GM19025 (cell line): Measurements from ENCODE around the gene UPB1.
"Not testable (repeated sequence)": the region's sequence is repeated elsewhere in the genome, so short reads cannot be mapped to it uniquely, and the experiment has no call there.

ENCODE experiments used
- ATAC-seq: cut with Tn5 transposase; IDR thresholded peaks from one replicate; pipeline ENCODE4 v1.9.1; 2021; ENCODE audit warnings: mild to moderate bottlenecking, low read depth, moderate library complexity; ENCODE audit not compliant: unreplicated experiment

Gene UPB1

DNA sequence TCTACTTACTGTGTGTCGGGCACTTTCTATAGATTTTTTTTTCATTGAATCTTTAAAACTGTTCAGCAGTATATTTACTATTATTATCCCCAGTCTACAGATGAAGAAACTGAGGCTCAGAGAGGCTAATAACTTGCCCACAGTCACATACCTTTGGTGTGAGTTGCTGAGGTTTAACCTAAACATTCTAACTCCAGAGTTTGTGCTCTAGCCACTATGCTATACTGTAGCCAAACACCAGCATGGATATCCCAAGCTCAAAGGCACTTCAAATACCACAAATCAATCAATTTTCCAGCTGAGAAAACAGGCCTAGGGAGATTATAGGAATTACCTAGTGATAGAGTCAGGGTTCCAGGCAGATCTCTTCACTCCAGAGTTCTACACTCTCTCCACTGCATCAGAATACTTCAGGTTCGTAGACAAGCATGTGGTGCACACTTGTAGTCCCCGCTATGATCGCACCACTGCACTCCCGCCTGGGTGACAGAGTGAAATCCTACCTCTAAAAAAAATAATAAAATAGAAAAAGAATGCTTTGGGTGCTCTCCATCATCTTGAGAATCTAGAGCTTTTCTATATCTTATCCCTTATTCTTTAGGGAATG lies 20.4 kb upstream of the UPB1 start:
- no peak for ATAC-seq

DNA sequence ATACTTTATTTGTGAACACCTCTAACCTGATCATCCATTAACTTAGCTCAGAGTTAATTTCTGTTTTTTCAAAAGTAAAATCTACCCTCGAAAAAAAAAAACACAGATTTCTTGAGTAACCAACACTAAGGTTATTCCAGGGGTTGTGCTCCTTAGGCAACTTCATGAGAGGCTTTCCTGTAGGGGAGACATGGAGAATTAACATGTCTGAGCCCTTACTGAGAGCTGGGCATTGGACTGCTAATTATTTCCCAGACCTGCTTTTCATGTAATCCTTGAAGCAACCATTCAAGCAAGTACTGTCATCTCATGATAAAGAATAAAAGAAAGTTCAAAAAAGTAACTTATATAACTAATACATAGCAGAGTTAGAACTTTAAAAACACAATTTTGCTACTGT lies 13.5 kb upstream of the UPB1 start:
- no peak for ATAC-seq

DNA sequence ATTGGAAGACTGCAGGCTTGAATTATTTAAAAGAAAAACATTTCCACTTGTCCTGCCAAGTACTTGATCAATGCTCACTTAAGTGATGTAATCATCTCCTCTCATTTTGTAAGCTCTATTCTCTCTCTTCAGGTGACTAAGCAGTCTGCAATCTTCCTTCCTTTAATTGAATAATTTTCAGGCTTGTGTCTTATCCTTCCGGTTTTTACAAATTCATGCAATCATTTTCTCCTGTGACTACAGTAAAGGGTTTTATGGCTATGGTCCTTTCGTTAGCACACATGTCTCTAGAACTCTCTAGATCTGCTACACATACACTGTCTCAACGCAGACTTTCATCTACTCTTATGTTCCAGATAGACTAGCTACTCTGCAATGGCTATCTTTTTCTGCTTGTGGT lies 12.6 kb upstream of the UPB1 start:
- ATAC-seq: no peak

DNA sequence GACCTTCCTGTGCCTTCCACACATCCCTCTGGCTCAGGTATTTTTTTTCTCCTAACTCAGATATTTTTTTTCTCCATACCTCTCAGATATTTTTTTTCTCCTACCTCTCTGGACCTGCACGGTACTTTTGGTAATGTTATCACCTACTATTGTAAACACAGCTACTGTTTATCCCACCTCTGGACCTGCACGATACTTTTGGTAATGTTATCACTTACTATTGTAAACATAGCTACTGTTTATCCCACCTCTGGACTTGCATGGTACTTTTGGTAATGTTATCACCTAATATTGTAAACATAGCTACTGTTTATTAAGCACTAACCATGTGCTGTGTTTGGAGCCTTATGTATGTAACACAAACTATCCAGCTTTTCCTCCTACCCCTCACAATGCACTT lies 12.1 kb upstream of the UPB1 start:
- ATAC-seq: no peak

DNA sequence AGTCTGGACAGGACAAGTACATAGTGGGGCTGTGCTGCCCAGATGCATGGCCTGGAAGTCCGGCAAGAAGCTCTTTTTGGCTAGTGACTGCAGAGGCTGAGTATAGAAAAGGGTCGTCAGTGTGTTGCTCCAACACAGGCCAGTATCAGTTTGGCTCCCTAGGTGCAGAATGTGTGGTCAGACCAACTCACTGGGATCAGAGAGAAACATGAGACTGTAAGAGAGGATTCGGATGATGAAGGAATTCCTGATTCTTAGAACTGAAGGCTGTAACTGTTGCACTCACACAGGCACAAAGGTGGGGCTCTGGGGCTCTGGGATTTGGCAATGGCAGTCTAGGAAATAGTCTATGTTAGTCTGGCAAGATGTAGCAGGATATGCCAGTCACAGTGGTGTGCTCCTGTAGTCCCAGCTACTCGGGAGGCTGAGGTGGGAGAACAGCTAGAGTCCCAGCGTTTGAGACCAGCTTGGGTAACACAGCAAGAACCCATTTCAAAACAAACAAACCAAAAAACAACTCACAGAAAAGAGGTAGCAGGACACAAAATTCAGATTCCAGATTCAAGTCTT lies 11.1 kb upstream of the UPB1 start:
- no peak for ATAC-seq

DNA sequence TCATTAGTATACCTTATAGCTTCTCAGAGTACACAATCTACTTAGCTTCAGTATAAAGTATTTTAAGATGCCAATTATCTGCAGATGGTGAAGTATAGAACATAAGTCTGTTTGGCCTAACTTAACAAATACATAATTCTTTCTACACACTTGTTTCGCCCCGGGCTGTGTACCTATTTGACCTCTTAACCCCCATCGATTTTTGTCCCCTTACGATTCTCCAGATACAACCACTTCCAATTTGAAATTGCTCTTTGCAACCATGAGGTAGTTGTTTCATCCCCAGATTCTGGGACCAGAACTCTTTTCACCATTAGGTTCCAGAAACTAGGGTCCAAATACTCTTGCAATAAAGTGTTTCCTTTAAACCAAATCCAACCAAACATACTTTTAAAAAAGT lies 10.0 kb upstream of the UPB1 start:
- no peak for ATAC-seq

DNA sequence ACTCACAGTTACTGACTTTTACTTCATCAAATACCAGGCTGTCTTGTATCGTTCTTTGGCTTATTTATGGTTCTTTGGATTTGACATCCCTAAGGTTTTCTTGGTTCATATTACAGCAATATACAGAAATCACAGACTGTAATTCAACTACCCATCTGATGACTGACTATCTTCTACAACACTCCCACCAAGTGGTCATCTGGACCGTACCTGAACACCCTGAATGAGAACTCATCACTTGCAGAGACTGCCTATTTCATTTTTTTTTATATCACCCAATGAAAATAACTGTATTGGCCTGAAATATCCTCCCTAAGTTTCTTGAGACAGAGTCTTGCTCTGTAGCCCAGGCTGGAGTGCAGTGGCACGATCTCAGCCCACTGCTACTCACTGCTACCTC lies 9.5 kb upstream of the UPB1 start:
- ATAC-seq: no peak

DNA sequence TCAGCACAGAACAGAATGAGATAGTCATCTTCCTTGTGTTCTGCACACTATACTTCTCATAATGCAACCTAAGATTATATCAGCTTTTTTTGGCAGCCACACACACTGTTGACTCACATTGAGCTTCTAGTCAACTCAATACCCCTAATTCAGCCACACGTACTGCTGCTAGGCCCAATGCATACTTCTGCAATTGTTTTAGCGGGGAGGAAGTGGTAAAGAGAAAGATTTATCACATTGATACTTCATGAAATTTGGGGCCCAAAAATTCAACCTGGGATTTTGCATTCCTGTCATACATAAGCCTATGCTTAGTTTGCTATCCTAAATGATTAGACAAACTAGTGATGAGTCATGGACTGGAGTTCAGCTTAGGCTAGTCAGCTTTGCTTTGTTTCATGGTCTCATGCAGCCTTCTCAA lies 8.6 kb upstream of the UPB1 start:
- no peak for ATAC-seq

DNA sequence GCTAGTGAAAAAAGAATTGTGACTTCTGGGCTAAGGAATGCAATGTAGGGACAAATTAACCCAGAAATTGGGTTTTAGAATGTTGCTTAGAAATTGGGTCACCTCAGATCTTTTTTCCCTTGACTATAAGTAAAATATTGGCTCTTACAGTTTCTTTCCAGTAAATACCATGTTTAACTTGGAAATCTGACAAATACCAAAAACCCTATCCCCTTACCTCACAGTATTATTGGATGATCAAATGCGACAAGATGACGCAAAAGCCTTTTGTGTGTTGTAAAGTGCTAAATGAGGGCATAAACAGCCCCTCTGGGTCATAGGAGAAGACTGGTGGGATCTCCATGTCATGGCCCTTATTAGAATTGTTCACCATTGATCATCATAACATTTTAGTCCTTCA lies 6.1 kb upstream of the UPB1 start:
- ATAC-seq: no peak

DNA sequence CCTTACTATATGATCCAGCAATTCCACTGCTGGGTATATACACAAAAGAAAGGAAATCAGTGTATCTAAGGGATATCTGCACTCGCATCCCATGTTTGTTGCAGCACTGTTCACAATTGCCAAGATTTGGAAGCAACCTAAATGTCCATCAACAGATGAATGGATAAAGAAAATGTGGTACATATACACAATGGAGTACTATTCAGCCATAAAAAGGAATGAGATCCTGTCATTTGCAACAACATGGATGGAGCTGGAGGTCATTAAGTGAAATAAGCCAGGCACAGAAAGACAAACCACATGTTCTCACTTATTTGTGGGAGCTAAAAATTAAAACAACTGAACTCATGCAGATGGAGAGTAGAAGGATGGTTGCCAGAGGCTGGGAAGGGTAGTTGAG lies 5.7 kb upstream of the UPB1 start:
- not testable (repeated sequence) for ATAC-seq

DNA sequence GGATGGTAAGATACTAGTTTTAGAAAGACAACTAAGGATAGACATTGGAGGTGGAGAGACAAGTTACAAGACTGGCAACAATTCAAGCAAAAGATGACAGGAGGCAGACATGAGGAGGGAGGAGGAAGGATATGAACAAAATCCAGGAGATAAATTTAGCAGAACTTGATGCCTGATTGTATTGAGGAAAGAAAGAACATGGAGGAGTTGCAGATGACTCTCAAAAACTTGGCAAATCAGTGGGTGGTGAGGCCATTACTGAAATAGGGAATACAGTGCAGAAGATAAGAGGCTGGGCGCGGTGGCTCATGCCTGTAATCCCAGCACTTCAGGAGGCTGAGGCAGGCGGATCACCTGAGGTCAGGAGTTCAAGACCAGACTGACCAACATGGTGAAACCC lies 2.7 kb upstream of the UPB1 start:
- no peak for ATAC-seq

DNA sequence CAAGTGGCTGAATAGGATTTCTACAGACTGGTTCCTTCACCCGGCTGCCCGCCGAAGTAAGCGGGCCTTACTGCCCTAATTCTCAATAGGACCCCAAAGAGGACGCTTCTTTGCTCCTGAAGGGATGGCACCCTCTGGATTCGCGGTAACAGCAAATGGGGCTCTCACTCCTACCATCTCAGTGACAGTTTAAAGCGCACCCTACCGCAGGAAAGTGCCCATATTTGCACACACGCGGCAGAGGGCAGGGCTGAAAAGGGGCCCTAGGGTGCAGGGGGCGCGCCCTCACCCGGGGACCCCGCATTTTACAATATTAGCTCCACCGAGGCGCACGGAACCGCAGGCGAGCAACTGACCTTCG lies 985 bp upstream of the UPB1 start:
- ATAC-seq: no peak

DNA sequence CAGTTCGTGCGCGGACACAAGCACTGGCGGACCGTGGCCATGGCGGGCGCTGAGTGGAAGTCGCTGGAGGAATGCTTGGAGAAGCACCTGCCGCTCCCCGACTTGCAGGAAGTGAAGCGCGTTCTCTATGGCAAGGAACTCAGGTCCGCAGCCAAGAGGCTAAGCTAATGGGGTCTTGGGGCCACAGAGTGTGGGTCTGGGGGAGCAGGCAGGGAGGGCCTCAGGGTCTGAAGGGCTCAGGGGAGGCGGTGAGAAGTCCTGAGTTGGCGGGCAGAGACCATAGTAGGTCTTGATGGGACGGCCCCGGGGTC lies 188 bp downstream of the UPB1 start:
- ATAC-seq: no peak

DNA sequence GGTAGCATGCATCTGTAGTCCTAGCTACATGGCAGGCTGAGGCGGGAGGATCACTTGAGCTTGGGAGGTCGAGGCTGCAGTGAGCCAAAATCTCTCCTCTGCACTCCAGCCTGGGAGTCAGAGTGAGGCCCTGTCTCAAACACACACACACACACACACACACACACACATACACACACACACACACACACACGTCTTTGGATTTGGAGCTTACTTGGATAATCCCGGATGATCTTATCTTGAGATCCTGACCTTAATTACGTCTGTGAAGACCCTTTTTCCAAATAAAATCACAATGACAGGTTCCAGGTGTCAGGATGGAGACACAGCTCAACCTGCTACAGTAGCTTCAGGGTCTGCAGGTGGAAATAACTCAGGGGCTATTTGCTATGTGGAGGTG lies 1.1 kb downstream of the UPB1 start:
- ATAC-seq: no peak

DNA sequence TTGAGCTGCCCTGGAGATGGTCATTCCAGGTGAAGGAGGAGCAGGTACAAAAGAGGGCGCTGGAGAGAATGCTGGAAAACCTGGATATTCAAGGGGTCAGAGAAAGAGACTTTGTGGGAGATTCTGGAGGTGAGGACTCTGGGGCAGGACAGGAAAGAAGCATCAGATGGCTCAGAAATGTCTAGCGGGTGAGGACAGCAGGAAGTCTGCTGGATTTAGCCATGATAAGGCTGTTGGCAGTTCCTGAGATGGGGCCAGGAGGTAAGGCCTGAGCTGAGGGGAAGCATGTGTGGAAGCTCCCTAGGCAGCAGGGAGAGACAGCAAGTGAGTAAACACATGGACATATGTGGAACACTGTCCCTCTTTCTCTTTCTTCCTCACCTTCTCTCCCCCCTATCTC lies 1.5 kb downstream of the UPB1 start:
- no peak for ATAC-seq

DNA sequence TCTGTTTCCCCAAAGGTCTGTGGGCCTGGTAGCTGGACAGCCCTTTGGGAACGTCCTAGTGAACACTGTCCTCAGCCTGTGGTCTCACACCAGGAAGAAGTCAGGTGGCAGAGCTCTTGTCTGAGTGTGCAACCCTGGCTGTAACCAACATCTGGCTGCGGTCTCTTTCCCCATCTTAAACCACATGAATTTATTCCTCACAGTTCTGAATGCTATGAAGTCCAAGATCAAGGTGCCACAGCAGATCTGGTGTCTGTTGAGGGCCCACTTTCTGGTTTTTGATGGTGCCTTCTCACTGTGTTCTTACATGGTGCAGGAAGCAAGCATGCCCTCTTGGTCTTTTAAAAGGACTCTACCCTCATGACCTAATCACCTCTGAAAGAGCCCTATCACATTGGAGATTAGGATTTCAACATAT lies 2.7 kb downstream of the UPB1 start:
- ATAC-seq: no peak

DNA sequence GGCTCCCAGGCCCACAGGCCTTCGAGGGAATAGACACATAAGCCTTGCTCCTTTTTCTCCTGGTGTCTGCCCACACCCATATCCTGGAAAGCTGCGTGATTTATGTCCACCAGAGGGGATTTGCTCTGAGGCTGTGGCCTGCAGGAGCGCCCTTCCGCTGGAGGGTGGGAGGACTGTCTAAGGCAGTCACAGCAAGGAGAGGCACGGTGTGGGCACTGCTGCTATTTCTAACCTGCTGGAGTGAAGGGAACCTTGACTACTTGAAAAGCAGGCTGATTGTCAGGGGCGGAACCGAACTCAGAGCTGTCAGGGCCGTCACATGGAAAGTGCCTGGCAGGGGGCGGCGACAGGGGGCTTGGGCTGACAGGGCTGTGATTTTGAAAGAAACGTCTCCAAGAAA lies 3.7 kb downstream of the UPB1 start:
- no peak for ATAC-seq

DNA sequence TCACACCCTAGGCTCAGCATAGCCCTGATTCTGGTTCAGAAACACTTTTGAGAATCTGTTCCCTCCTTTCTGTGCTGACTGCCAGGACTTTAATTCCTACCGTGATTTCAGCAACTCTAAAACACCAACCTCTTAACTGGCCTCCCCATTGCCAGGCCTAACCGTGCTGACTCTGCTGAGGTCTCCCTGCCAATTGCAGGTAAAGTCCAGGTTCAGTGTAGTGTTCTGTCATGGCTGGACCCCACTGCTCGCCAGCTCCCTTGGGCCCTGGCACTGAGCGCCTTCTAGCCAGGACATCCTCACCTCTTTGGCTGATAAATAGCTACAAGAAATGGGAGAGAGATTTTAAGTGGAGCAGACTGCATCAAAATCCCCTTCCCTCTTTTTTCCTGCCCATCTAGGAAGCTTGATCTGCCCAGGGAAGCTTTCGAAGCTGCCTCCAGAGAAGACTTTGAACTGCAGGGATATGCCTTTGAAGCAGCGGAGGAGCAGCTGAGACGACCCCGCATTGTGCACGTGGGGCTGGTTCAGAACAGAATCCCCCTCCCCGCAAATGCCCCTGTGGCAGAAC lies 4.7 kb downstream of the UPB1 start:
- ATAC-seq: no peak

DNA sequence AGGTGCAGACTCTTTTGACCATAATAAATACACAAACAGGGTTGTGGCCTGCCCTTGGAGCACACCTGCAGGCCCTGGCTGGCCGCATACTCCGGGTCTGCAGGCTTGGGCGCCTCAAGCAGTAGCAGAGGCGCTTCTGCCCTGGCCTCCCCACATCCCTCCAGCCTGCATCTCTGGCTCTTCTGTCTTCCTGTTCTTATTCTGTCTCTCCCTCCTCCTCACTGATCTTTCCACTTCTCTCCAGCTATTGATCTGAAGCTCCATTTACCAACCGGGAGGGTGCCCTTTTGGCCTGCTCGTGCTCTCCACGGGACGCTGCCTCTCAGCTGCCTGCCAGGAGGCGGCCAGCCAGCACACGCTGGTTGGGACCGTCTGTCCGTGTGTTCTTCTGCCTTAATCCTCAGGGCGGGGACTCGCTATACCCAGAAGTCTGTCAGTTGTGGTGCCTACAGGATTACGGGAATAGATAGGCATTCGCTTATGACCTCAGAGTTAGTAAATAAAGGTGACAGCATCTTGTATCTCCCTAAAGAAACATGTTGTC lies 5.2 kb downstream of the UPB1 start:
- ATAC-seq: no peak

DNA sequence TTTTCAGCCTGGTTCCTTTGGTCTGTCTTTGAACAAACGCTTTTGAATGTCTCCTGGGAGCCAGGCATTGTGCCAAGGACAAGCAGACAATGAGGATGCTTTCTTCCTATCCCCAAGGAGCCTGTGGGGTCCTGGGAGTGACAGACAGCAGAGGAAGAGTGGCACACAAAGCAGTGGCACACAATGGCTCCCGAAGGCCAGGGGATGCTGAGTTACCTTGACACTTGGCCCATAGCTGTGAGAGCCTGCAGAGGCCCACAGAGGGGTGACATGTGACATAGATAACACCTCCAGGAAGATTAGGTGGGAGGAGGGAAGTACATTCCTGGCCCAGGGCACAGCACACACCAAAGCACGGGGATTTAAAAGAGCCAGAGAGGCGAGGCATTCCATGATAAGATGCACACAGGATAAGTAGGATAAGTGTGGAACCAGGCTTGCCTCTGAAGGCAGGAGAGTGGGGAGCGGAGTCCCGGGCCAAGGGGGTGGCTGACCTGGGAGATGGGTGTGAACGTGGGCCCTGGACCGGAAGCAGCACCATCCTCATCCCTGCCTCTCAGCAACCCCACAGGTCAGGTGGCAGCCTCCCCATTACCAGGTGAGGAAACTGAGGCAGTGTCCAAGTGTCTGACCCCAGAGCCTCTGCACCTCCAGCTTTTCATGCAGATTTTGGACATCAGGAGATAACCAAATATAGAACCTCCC lies 6.3 kb downstream of the UPB1 start:
- no peak for ATAC-seq

DNA sequence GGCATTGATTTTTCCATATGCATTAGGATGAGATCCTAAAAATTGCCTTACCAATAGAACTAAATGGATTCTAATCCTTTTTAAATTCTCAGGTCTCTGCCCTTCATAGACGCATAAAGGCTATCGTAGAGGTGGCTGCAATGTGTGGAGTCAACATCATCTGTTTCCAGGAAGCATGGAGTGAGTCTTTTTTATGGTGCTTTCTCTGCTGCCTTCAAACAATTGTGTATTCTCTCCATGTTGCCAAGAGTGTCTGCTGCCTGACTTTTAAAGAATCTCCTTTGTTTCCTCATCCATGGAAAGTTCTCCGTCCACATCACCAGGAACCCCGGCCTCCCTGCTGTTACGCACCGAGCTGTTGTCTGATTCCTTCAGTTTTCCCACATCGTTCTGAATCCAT lies 6.9 kb downstream of the UPB1 start:
- no peak for ATAC-seq

DNA sequence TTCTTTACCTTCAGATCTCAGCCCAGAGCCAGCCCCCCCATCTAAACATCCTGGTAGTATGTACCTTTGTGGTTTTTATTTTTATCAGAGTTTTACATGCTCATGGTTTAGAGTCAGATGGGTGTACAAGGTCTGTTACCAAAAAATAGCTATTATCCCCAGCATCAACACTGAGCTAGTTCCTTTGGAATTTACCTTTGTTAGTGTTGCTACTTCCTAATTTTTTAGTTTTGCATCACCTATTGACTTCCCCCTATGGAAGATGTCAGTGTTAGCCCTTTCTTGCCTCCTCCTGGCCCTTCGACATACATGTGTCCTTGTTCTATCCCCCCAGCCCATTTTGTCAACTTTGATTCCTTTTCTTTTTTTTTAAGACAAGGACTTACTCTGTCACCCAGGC lies 7.4 kb downstream of the UPB1 start:
- no peak for ATAC-seq
